Bronchial epithelial cell (primary cell): ENCODE data around the gene CSNK1A1. TPM values are rescaled to one million over a fixed set of nuclear protein-coding genes. Genes with fewer than 3 reads are reported as not detected.

Source experiments
- DNase-seq: peaks from one replicate; pipeline ENCODE4 v3.0.0-alpha.2; 2010; ENCODE audit warnings: low read depth
- FAIRE-seq: peaks from 2 replicates; lab custom pipeline; 2011; peaks lifted over from hg19 to GRCh38; lab: Jason Lieb, UNC
- H3K27me3 ChIP-seq: 2 replicates; pipeline ENCODE4 v1.5.1; 2011; ENCODE audit warnings: low read length; ENCODE audit not compliant: control insufficient read depth, insufficient read depth
- H3K36me3 ChIP-seq: 2 replicates; pipeline ENCODE4 v1.5.1; 2011; ENCODE audit warnings: low read length; ENCODE audit not compliant: control insufficient read depth, insufficient read depth
- H3K4me3 ChIP-seq: 2 replicates; pipeline ENCODE4 v1.5.1; 2011; ENCODE audit warnings: mild to moderate bottlenecking, low read depth, low read length, control low read depth
- total RNA-seq: library from RNA; depleted of rRNA; stranded (reverse); fragments of >200 nt; gene quantifications from 2 replicates; pipeline ENCODE4 v1.2.1, GENCODE V29; 2014
- TF ChIP-seq, protein P1 (sequence below): IDR thresholded peaks from 2 replicates; pipeline ENCODE4 v1.5.1; 2011; ENCODE audit warnings: mild to moderate bottlenecking, moderate library complexity, low read length, control low read depth, inconsistent platforms; ENCODE audit not compliant: insufficient read depth, severe bottlenecking

The CSNK1A1 gene
- total RNA-seq, 1 donor from 2014 or later: 518 TPM

DNA sequence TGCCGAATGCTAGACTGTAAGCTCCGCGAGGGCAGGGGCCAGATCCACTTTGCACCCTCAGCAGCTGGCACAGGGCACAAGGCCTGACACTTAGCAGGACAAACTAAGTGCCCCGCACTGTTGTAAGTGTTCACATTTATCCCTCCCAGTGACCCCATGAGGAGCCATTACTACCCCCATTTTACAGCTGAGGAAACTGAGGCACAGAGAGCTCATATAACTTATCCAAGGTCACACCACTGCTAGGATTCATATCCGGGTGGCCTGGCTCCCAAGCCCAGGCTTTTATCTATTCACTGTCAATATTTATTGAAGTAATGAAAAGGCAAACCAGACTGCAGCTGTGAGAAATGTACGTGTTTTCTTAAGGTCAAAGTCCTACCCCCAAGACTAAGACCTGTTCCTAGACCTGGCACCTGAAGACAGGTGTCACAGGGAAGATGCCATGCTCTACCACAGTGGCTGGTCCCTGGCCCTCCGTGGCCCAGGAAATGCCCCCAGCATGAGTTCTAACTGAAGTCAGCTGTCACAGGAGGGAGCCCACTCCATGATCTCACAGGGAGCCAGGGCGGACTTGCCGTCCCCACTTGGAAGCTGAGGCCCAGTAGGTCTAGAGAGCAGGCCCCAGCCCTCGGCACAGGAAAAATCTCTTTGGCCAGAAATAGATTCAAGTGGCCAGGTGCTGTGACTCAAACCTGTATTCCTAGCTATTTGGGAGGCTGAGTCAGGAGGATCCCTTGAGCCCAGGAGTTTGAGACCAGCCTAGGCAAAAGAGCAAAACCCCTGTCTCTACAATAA is 97.4 kb downstream of the CSNK1A1 start:
- TF ChIP-seq, protein P1, sequence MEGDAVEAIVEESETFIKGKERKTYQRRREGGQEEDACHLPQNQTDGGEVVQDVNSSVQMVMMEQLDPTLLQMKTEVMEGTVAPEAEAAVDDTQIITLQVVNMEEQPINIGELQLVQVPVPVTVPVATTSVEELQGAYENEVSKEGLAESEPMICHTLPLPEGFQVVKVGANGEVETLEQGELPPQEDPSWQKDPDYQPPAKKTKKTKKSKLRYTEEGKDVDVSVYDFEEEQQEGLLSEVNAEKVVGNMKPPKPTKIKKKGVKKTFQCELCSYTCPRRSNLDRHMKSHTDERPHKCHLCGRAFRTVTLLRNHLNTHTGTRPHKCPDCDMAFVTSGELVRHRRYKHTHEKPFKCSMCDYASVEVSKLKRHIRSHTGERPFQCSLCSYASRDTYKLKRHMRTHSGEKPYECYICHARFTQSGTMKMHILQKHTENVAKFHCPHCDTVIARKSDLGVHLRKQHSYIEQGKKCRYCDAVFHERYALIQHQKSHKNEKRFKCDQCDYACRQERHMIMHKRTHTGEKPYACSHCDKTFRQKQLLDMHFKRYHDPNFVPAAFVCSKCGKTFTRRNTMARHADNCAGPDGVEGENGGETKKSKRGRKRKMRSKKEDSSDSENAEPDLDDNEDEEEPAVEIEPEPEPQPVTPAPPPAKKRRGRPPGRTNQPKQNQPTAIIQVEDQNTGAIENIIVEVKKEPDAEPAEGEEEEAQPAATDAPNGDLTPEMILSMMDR: no peak
- Histone ChIP-seq H3K4me3 (no peak overlapping the region), H3K27me3 (no peaks in the 10 kb centered on the region), H3K36me3 (no peaks in the 10 kb centered on the region)
- no peak for DNase-seq
- FAIRE-seq: no peak

DNA sequence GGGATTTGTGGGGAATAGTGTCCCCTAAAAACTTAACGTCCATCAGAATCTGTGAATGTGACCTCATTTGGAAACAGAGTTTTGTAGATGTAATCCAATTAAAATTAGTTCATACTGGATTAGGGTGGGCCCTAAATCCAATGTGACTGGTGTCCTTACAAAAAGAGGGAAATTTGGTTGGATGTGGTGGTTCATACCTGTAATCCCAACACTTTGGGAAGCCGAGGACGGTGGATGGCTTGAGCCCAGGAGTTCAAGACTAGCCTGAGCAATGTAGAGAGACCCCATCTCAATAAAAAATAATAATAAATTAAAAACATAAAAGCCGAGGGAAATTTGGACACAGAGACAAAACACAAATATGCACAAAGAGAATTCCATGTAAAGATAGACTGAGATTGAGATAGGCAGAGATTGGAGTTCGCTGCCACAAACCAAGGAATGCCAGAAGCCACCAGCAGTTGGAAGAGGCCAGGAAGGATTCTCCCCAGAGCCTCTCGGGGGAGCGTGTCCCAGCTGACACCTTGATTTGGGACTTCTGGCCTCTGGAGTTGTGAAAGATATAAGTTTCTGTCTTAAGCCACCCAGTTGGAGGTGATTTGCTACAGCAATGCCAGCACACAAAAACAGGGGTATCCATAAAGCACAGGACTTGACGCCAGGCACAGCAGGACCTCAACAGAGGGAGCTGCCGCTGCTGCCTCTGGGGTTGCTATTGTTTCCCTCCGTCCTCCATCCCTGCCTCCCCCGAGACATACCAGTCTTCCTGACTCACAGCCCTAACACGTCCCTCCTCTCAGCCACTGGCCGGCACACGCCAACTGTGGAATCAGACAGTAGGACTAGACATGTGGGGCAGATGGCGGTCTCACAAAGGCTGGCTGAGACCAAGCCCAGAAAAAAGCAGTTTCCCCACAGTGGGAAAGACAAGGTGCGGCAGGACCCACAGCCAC is 98.3 kb downstream of the CSNK1A1 start:
- no peaks in the 10 kb centered on the region for H3K27me3 ChIP-seq
- H3K4me3 ChIP-seq: no peak overlapping the region
- no peaks in the 10 kb centered on the region for H3K36me3 ChIP-seq
- TF ChIP-seq, protein P1: no peak
- FAIRE-seq: no peak
- peak; percentile 87 for DNase-seq

GRCh38 chr5:149452007-149452664 is 99.1 kb downstream of the CSNK1A1 start:
- DNase-seq: no peak
- no peak for FAIRE-seq
- TF ChIP-seq, protein P1: no peak
- H3K4me3 ChIP-seq: no peak overlapping the region
- no peaks in the 10 kb centered on the region for H3K27me3 ChIP-seq
- no peaks in the 10 kb centered on the region for H3K36me3 ChIP-seq

GRCh38 chr5:149450199-149450598 is 101.0 kb downstream of the CSNK1A1 start:
- Histone ChIP-seq H3K4me3 (no peak overlapping the region), H3K36me3 (no peaks in the 10 kb centered on the region), H3K27me3 (no peaks in the 10 kb centered on the region)
- TF ChIP-seq, protein P1: no peak
- DNase-seq: no peak
- FAIRE-seq: no peak

GRCh38 chr5:149448831-149449714 is 102.2 kb downstream of the CSNK1A1 start:
- TF ChIP-seq, protein P1: peak; percentile 46
- no peak for DNase-seq
- Histone ChIP-seq H3K4me3 (no peak overlapping the region), H3K27me3 (no peaks in the 10 kb centered on the region), H3K36me3 (no peaks in the 10 kb centered on the region)
- FAIRE-seq: no peak
